ENCODE data around the gene SCG5. TPM values are rescaled to one million over a fixed set of nuclear protein-coding genes. Genes with fewer than 3 reads are reported as not detected.
A peak's percentile ranks its signal among the peaks of the same experiment; 100 is the strongest.
"Not testable (repeated sequence)": the region's sequence is repeated elsewhere in the genome, so short reads cannot be mapped to it uniquely, and the experiment has no call there.

Gene SCG5
- total RNA-seq = 1 to 10 TPM in 3 of 4 donors, under 1 TPM in 1; 0.87 to 6.3 (median 4.5) TPM

GRCh38 chr15:32641517-32642059 is at the start of gene SCG5:
SCG5 (plus strand) TSS chr15:32641710; CDS start chr15:32643593, 1,883 bp downstream.
- H3K9me3 ChIP-seq = no peaks in the 10 kb centered on the region
- H3K4me3 ChIP-seq = peak within 1 kb of the TSS in 1 of 2 donors; percentile 25
- H3K36me3 ChIP-seq = no peaks in the 10 kb centered on the region
- ATAC-seq = no peak
- peaks cover 37% of the 10 kb centered on the region for H3K27me3 ChIP-seq
- H3K4me1 ChIP-seq = peaks cover 0 to 7% (median 0%) of the 10 kb centered on the region in 3 donors
- H3K27ac ChIP-seq = no peak within 1 kb of the TSS
- TF ChIP-seq POLR2A (IDR thresholded peaks at IDR 0.05) (no peak), EP300 (IDR thresholded peaks at IDR 0.05) (no peak), CTCF (IDR thresholded peaks at IDR 0.05) (no peak), POLR2AphosphoS5 (IDR thresholded peaks at IDR 0.05) (no peak)
- WGBS, 2 donors (ENCODE audit: low coverage in 1 of 2) = 16 to 19% methylated on average over 8 to 12 of the region's 22 CpGs

- not testable (repeated sequence) for H3K36me3 ChIP-seq, ATAC-seq
- 89% methylated on average over 1 of the region's 8 CpGs; no CpG with 5 or more reads in 1 of the 2 donors for WGBS, 2 donors (ENCODE audit: low coverage in 1 of 2)
Measured at GRCh38 chr15:32593151-32593550, 48.4 kb upstream of the SCG5 start, which contains the start of gene GOLGA8N. GOLGA8N (plus strand) TSS chr15:32593456.

GRCh38 chr15:32609518-32609917 is 32.0 kb upstream of the SCG5 start:
- not testable (repeated sequence) for ATAC-seq, H3K27ac ChIP-seq
- WGBS, 2 donors (ENCODE audit: low coverage in 1 of 2) = 100% methylated on average over 2 of the region's 2 CpGs

More at GRCh38 chr15:32593151-32593550, 48.4 kb upstream of the SCG5 start, which contains the start of gene GOLGA8N:
- not testable (repeated sequence) for H3K27me3 ChIP-seq, H3K4me1 ChIP-seq, H3K4me3 ChIP-seq, H3K27ac ChIP-seq, H3K9me3 ChIP-seq

GRCh38 chr15:32610719-32611118 is 30.8 kb upstream of the SCG5 start:
- H3K9me3 ChIP-seq, H3K36me3 ChIP-seq, H3K27me3 ChIP-seq, ATAC-seq, H3K27ac ChIP-seq, H3K4me3 ChIP-seq: not testable (repeated sequence)
- peaks cover 0 to 14% (median 0%) of the 10 kb centered on the region in 3 donors for H3K4me1 ChIP-seq
- peak in 2 of 4 experiments; percentile 9 to 46 for TF ChIP-seq CTCF (IDR thresholded peaks at IDR 0.05)
- 5 to 20% methylated on average over 1 of the region's 3 CpGs for WGBS, 2 donors (ENCODE audit: low coverage in 1 of 2)

More at GRCh38 chr15:32609518-32609917, 32.0 kb upstream of the SCG5 start:
- H3K4me1 ChIP-seq = peaks cover 0 to 12% (median 0%) of the 10 kb centered on the region in 3 donors
- not testable (repeated sequence) for H3K4me3 ChIP-seq, H3K27me3 ChIP-seq, H3K9me3 ChIP-seq, H3K36me3 ChIP-seq

GRCh38 chr15:32614712-32615050 is 26.8 kb upstream of the SCG5 start:
- WGBS, 2 donors (ENCODE audit: low coverage in 1 of 2) = no CpG with 5 or more reads among the region's 16 CpGs

GRCh38 chr15:32615051-32615870 is 26.2 kb upstream of the SCG5 start, which contains the start of gene ARHGAP11A:
ARHGAP11A (plus strand) TSS chr15:32615504; CDS start chr15:32616212, 708 bp downstream.
- H3K4me1 ChIP-seq = peaks cover 0 to 20% (median 0%) of the 10 kb centered on the region in 3 donors
- H3K27me3 ChIP-seq, H3K36me3 ChIP-seq, H3K9me3 ChIP-seq: not testable (repeated sequence)
- peak within 1 kb of the TSS; percentile 53 to 80 for H3K4me3 ChIP-seq
- WGBS, 2 donors (ENCODE audit: low coverage in 1 of 2) = 0 to 6% methylated on average over 3 to 9 of the region's 43 CpGs
- ATAC-seq = peak; percentile 96
- H3K27ac ChIP-seq = peak within 1 kb of the TSS; percentile 75 to 85 (median 78)

More at GRCh38 chr15:32614712-32615050, 26.8 kb upstream of the SCG5 start:
- not testable (repeated sequence) for H3K9me3 ChIP-seq, H3K36me3 ChIP-seq, H3K27me3 ChIP-seq
- peak overlapping the region; percentile 75 to 85 (median 78) for H3K27ac ChIP-seq
- peak overlapping the region; percentile 53 to 80 for H3K4me3 ChIP-seq
- peak; percentile 69 for ATAC-seq
- peaks cover 0 to 20% (median 0%) of the 10 kb centered on the region in 3 donors for H3K4me1 ChIP-seq

- H3K36me3 ChIP-seq, H3K27me3 ChIP-seq, H3K9me3 ChIP-seq, ATAC-seq: not testable (repeated sequence)
- H3K4me3 ChIP-seq = peak overlapping the region; percentile 53 to 80
- 0 to 1% methylated on average over 6 to 15 of the region's 24 CpGs for WGBS, 2 donors (ENCODE audit: low coverage in 1 of 2)
- H3K4me1 ChIP-seq = peaks cover 0 to 15% (median 0%) of the 10 kb centered on the region in 3 donors
- peak overlapping the region in 2 of 4 donors; percentile 75 to 85 for H3K27ac ChIP-seq
Measured at GRCh38 chr15:32615871-32616426, 25.6 kb upstream of the SCG5 start.

Measured in gastroesophageal sphincter (tissue), 4 donors.